NT2/D1 (cell line): ENCODE results near the gene LIN52.

Source experiments
- YY1 ChIP-seq: IDR thresholded peaks from 2 replicates; pipeline ENCODE4 v1.6.1; 2011; ENCODE audit not compliant: insufficient read length, insufficient read depth
- ZNF274 ChIP-seq: IDR thresholded peaks from 2 replicates; pipeline ENCODE4 v1.6.1; 2011; ENCODE audit warnings: mild to moderate bottlenecking, low read depth, low read length

DNA sequence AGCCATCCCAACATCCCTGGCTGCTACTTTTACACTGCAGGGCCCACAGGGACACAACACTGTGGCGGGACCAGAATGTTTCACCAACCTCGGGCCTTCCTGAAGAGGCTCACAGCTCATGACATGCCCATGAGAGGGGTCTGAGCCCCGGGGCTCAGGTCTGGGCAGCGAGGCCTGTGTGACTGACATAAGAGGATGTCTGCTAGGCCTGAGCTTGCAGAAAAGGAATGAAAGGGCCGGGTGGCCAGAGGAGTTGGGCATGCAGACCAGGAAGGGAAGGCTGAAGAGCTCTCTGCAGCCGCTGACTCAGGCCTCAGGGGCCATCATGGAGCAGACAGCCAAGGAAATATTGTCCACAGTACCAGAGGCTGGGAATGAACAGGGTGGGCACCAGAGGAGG is 136.2 kb downstream of the LIN52 start:
- no peak for TF ChIP-seq YY1
- no peak for TF ChIP-seq ZNF274
